HG03432 (cell line): ENCODE results near the gene ZNF831.

ENCODE experiments used
- ATAC-seq: cut with Tn5 transposase; IDR thresholded peaks from one replicate; pipeline ENCODE4 v1.9.1; 2021; ENCODE audit warnings: mild to moderate bottlenecking, moderate library complexity; ENCODE audit not compliant: unreplicated experiment

The ZNF831 gene

DNA sequence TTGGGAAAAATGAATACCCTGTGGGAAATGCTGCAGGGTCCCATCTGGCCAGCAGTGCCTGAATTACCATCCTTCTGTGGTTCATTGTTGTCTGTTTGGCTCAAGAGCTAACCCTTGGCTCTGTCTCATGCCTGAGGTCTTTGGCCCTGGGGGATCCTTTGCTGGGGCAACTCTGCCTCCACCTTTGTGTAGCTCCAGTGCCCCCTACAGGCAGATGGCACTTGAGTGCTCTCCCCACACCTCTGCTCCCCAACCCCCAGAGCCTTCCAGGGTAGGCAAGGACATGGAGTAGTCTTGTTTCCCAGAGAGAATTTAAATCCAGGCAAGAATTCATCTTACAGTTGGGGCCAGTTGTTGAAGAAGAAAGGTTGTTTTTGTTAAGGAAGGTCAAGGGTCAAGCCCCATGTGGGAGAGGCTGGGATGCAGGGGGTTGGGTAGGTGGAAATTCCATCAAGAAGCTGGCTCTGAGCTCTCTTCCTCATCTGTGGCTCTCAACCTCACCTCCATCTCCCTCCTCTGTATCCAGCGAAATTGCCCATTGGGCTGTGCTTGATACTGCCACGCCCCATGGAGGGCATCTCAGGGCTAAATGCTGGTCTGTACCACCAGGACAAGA, 44.2 kb downstream of the ZNF831 start:
- ATAC-seq, result no peak

DNA sequence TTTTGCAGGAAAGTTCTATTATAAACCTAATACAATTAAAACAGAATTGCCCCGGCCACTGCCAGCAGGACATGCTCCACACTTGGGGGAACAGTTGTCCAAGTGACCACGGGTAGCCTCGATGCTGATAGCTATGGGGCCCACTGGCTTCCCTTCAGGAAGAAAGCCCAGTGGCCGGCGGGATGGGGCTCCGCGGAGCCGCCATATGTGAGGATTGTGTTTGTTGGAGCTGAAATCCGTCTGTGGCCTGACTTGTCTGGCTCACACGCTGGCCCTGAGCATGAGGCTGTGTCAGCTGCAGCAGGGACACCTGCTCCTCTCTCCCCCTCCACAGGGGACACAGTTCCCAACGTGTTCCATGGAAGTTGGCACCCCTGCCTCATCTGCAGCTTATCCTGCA, 46.6 kb downstream of the ZNF831 start:
- ATAC-seq, result no peak

DNA sequence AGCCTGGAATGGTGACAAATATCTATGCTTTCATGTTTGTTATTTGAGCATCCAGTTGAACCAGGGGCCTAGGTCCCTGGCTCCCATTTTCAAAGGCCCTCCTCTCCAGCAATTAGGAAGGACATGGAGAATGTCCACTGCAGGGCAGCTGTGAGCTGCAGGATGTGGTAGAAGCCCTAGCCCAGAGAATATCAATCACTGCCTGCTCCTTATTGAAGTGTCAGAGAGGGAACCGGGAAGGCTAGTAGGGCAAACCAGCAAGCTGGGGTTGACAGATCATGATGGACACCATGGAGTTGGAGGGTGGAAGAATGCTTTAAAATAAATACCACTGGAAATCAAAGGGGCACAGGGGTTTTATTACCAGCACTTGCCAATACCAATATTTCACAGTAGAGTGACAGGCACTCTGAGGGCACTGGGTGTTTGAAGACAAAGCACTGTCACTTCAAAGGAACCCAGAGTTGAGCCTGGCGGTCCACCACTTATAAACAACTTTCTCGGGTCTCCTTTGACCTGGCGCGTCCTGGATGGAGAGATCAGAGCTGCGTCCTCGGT, 47.7 kb downstream of the ZNF831 start:
- ATAC-seq, result no peak

DNA sequence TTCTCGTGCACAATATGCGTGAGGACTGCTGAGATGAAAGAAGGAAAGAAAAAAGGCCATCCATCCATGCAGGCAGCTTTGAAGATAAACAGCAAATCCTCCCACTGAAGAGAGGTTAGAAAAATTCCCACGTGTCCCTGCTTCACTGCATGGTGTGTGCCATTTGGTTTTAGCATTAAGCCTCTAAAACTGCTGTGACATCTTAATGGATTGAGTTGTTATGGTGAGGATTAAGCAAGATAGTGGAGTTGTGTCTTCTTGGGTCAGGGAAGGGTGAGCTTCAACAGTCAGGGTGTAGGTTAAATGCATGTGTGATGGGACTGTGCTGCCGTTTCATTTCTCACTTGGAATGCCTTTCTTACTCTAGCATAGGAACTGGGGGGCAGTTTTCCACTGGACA, 50.5 kb downstream of the ZNF831 start:
- no peak for ATAC-seq

DNA sequence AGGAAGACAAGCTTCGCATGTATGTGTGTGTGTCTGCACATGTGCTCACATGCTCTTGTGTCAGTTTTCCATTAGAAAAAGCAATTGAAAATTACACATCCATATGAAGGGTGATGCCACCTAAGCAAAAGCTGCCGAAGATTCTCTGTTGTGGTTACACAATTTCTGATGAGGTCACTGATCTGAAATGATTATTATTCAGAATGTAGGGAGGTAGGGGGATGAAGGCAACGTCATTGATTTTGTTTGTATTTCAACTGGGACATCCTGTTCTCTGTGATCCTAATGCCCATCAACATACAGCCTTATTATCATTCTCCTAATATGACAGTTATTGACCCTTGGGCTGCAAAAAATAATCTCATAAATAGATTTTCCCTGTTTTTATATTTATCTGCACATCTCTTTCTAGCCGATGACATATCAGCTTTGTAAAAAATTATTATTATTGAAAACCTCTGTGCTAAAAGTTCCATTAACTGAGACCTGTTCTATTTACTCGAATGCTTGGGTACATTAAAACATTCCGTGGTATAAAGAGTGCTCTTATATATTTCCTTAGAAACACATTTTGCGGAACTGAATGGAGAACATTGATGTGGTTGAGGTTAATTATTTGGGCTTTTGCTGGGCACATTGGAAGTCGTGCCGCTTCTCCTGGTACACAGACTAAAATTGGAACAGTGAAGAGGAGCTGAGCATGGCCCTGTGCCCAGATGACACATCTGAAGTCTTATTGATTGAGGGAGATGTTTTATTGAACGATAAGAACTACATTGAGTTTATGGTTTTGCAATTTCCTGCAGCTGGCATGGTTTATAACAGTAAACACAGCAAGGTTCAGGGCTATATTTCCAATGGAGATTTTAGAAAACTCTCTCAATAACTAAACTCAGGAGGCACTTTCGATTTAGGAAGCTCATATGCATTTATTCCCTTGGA, 51.3 kb downstream of the ZNF831 start:
- ATAC-seq, result no peak

DNA sequence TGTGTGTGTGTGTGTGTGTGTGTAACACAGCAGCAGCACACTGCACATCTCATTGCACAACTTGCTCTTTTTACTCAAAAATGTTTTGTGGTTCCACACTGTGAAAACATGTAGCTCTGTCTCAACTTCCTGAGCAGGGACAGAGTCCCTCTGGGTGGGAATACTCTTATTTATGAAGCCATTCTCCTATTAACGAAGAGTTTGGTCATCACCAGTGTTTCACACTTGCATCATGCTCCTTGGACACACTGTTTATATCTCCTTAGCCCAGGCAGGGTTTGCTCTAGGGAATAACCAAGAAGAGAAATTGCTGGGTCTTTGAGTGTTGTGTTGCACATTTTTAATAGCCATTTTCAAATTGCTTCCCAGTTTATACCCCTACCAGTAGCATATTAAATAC, 53.6 kb downstream of the ZNF831 start:
- no peak for ATAC-seq

DNA sequence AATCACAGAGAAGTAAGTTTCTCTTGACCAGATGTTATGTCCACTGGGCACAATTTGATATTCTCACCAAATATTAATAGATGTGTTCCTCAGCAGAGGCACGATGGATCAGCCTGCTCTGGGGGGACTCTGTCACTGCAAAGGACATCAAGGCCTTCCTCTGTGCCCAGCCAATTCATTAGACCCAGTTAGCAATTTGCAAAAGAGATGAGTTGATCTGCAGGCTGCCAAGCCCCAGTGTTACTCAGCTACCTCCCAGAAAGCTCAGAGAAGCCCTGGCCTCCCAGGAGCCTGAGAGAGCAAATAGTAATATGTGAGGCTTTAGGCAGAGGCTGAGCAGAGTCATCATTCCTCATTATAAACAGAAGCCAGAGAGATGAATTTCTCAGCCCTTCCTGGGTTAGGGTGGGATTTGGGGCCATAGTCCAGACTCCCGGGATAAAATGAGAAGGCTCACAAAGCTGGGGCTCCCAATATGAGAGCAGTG, 54.2 kb downstream of the ZNF831 start:
- ATAC-seq, result no peak

DNA sequence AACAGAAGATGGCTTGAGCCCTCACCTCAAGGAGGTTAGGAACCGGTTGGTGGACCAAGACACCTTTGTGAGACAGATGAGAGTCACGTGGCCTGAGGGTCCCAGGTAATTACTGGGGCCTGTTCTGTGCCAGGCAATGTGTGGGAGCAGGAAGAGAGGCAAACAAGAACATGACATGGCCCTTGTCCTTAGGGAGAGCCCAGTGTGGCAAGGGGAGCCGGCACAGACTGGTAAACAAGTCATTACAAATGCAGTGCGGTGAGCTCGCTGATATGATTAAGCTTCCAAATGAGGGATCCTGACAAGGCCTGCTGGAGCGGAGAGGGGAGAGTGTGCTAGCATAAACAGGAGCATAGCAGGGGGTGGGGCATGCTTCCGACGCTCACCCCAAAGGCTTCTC, 55.6 kb downstream of the ZNF831 start:
- no peak for ATAC-seq

DNA sequence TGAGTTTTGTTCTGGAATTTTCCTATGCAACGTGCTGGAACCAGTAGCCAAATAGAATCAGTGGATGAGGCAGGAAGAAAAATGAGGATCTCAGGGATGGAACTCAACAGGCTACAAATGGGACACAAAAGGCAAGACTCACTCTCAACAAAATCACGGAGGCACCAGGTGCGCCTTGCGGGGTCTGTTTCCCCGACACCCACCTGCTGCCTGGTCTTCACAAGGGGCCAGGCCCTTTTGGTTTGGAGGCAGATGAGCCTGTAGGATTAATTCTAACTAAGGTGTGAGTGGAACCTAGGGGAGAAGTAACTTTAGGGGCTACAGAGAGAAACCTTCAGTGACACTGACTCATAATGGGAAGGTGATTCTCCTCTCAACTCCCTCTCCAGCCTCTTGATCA, 56.5 kb downstream of the ZNF831 start:
- ATAC-seq, result no peak

DNA sequence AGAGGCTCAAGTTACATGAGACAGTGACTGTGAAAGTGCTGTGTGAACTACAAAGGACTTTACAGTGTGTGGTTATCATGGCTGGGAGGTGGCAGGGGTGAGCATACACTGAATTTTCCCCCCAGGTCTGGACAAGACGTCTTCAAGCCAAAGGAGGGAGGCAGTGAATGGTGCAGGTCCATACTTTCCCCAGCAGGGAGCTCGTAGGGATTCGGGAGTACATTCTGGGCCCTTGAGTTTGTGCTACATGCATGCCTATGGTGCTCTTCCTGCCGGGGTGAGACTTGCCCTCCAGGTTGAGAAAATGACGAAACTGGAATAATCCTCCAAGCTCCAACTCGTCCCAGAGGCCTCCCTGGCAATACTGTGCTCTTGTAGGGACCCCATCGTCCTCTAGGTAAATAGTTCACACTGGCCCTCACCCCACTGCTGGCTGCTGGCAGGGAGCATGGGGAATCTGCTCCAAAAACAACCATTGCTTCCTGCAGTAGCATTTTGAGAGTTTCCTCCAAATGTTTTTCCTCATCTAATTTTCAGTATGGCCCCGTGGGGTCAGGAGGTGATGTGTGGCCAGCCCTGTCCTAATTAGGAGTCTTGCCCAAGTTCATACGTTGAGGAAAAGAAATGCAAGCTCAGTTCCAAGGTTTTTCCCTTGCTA, 57.6 kb downstream of the ZNF831 start:
- no peak for ATAC-seq

DNA sequence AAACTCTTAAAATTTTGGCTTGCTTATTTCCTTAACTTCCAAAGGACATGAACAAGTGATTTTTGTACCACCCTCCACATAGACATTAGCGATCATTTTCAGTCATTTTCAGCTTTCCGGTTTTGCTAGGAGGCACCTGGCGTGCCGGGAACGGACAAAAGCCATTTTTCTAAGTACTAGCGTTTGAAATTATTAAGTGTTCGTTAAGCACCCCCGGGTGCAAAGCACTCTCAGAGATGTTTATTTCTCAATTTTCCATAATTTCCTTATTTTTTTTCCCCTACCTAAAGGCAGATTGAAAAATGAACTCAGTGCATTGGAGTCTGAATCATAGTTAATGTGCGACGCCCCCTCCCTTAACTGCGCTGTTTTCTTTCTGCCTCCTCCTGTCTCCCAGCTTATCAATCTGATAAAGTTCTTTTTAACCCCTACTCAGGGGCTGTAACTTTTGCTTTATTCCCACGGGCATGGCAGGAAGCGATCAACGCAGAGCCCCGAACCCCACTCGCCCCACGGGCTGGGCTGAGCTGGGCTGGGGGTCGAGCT, 58.2 kb downstream of the ZNF831 start:
- ATAC-seq, result no peak

DNA sequence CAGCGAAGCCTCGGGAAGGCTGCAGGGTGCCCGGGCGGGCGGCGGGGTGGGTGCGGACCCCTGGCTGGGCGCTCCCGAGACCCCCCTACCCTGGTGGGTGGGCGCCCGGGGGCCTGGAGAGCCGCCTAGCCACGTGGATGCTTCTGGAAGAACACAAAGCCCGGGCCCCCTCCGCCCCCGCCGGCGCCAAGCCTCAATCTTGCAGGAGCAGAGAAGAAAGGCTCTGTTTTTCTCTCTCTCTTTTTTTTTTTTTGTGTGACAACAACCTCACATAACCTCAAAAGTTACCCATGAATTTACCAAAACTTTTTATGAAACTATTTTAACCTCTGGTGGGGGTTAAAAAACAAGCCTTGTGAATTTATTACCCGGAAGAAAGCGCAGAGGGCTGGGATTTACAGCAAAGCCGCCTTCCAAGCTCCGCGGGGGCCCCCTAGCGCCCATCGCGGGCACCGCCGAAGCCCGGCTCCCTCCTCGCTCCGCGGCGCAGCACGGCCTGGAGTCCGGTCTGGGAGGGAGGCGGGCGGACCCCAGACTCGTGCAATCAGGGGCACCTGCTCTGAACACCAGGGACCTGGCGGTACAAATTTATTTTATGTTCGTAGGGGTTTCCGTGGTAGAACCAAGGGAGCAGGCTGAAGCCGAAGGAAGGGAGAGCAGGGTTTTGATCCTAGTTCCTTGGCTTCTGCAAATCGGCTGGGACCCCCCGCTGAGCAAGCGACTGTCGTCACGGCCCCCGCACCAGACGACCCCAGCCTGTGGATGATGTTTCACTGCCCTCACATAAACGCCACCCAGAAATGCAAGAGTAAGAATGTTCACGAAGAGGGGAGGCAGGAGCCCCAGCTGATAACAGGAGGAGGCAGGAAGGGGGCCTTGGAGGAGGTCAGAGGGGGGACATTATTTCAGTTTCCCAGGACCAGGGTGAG, 58.9 kb downstream of the ZNF831 start:
- ATAC-seq, result peak; percentile 89

DNA sequence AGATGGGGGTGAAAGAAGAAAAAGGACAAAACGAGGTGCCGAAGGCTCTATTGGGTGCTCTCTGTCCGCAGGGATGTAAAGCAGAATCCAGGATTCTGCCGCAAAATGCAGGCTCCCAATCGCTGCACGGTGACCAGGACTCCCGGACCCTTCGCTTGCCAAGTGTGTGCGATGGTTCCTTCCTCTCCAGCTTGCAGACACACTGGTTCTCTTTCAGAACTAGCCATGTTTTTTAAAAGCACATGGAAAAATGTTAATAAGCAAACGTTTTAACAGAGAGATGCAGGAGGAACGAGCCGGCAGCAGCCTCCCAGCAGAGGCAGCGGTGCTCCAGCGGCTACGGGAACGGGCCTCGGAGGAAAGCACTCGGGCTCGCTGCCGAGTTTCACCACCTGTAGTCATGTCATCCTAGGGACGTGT, 59.6 kb downstream of the ZNF831 start:
- ATAC-seq, result no peak

DNA sequence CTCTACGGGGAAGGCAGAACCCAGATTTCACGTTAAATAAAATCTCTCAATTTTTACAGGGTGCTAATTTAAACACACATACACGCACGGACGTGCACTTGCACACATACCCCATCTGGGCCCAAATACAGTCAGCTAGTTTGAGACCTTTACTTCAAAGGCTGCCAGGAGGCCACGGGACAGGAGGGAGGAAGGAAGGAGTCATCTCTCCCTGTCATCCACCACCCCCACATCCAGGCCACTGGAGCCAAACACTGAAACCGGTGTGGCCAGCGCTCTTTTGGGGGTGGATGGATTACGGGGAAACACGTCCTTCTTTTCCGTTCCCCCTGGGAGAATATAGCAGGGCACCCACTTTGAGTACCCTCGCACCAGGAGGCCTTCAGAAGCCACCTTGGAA, 60.1 kb downstream of the ZNF831 start:
- no peak for ATAC-seq

DNA sequence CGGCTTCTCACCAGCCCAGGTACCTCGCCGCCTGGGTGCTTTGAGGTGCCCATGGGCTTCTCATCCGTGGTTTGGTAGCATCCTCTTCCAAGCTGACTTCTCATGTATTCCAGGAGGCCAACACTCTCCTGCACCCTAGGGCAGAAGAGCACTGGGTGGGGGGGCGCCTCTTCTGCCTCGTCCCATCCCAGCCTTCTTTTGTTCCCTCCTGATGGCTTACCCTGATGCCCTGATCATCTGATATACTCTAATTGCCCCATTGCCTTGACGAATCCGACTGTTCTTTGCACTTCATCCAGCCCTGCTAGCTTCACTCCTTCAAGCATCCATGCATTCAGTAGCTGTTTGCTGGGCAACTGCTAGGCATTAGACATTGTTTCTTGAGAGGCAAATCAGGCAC, 60.6 kb downstream of the ZNF831 start:
- no peak for ATAC-seq

DNA sequence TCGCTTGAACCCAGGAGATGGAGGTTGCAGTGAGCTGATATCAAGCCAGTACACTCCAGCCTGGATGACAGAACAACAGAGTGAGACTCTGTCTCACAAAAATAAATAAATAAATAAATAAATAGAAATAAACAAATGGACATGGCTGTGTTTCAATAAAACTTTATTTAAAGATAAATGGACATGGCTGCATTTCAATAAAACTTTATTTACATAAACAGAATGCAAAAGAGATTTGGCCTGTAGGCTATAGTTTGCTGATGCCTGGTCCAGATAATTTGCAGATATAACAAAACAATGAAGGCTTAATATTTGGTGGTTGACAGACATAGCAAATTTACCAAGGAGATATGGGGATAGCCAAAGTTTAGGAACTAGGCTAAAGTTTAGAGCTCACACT, 66.8 kb downstream of the ZNF831 start:
- ATAC-seq, result no peak

DNA sequence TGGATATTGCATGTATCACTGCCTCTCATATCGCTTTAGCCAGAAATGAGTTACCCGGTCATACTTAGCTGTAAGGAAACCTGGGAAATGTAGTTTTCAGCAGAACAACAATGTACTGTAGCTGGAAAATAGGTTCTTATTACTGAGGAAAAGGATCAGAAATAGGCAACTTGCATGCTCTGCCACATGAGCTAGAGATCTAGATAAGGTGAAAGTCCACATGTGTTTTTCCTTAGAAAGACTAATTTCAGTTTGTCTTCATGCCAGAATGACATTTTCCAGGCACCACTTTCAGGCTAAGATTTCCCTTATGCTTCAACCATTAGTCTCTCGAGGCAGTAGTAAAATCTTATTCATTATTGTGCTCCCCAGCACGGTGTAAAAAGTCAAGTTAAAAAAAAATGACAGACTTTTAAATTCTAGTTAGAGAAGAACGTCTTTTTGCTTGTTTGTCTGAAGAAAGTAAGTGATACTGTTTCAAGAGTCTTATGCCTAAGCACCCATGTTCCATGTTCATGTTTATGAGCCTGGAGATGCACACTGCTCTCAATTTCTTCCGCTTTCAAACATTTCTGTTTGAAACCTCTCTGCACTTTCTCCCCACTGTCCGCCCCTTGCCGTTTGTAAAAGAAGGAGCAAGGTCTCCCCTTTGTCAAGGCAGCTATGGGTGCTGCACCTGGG, 67.6 kb downstream of the ZNF831 start:
- no peak for ATAC-seq

DNA sequence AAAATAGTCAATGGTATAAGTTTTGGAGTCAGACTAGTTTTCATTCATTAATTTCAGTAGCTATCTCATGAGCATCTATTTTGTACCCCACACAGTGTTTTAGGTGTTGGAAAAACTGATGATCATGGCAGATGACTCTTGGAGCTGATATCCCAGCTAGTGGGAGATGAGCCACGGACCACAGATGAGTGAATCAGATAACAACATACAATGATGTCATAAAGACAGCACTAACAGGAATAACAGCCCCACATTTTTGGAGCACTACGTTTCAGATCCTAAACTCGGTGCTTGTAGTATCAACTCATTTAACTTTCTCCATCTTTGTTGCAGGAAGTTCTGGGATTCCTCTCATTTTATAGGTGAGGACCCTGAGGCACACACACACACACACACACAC, 69.0 kb downstream of the ZNF831 start:
- ATAC-seq, result no peak

DNA sequence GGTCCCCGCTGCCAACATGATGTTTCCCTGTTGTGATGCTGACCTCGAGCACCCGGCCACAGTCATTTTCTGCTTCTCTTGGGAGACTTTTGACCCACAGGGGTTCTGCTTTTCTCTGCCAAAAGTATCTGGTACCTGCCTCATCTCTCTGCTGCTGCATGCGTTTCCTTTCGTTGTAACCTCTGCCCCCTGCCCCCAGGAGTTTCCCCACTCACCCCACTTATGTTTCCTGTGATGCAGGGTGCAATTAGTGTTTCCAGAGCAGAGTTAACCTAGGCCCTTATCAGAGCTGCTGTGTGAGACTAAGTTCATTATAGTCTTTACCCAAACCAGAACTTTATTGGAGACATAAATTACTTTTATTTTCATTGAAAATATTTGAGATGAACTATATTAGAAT, 71.6 kb downstream of the ZNF831 start:
- no peak for ATAC-seq

DNA sequence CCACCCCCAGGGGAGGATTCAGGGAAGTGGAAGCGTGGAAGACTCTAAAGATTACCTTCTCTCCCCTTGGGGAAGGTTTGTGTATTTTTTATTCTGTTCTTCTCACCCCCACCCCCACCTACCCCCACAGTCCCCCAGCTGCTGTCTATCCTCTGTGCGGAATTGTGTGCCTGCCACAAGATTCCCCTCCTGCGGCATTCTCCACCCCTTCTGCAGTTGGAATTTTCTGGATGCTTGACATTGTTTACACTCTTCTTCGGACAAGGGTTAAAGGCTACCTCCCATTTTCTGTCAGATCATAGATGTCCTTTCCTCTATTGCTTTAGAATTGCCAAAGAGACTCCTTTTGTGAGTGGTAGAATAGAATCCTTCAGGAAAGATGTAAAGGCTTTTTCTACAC, 76.4 kb downstream of the ZNF831 start:
- no peak for ATAC-seq
